ENCODE results near the gene GZMB.

DNA sequence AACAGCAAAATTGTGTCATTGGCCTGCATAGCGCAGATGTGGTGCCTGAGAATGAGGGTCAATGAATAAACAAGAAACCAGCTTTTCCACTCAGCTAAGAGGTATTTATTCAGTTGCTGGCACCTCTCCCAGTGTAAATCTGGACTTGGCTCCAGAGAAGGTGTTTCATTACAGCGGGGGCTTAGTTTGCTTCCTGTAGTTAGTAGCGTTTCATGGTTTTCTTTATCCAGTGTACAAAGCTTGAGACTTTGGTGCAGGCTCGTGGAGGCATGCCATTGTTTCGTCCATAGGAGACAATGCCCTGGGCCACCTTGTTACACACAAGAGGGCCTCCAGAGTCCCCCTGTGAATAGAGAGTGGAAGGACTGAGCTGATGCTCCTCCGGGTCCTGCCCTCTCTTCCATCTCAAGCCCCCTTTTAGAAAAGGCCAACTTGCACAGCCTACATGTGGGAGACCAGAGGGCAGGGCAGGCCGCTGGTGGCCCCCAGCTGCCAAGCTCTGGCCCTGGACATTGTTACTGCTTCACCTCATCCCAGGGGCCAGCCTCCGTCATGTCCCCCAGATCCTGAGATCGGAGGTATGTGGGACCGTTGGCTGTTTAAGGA lies 3.0 kb downstream of the GZMB start:
- no peak for TF ChIP-seq POLR2A (IDR thresholded peaks at IDR 0.05; ENCODE audit: low read length)
- no peak for TF ChIP-seq GATA1 (IDR thresholded peaks at IDR 0.05; ENCODE audit: low read depth, low read length)
